Measurements from ENCODE around the gene PVR.

GRCh38 chr19:44597131-44597491, 46.6 kb upstream of the PVR start:
- no peak for TF ChIP-seq EZH2phosphoT487 (IDR thresholded peaks at IDR 0.05; ENCODE audit: borderline replicate concordance, low read length)
- no peak for TF ChIP-seq CTCF (IDR thresholded peaks at IDR 0.05; ENCODE audit: low read depth, low read length, poor library complexity, severe bottlenecking)

All from DOHH2 (cell line).